Measurements from ENCODE around the gene TMC8. TPM values are rescaled to one million over a fixed set of nuclear protein-coding genes. Genes with fewer than 3 reads are reported as not detected.

TMC8 gene
- total RNA-seq, 1 experiment from 2014 or later = 4.6 TPM

GRCh38 chr17:78124081-78124835, 6.3 kb upstream of the TMC8 start:
- Histone ChIP-seq H2AFZ (ENCODE audit: low read length) (no peak overlapping the region), H3K4me2 (ENCODE audit: low read length) (no peak overlapping the region), H3K4me3 (ENCODE audit: low read length) (no peak overlapping the region), H4K20me1 (ENCODE audit: low read length) (no peaks in the 10 kb centered on the region), H3K27me3 (ENCODE audit: low read length) (no peaks in the 10 kb centered on the region), H3K27ac (ENCODE audit: low read length) (no peak overlapping the region), H3K9me2 (replicated peaks; ENCODE audit: low read length) (no peaks in the 10 kb centered on the region), H3F3A (ENCODE audit: low read length, unreplicated experiment) (no peaks in the 10 kb centered on the region), H3K79me2 (ENCODE audit: low read length) (peaks cover 23% of the 10 kb centered on the region), H3K9me3 (ENCODE audit: low read length) (no peaks in the 10 kb centered on the region), H3K9ac (ENCODE audit: low read length) (no peak overlapping the region), H3K4me1 (ENCODE audit: insufficient read depth, low read length) (peaks cover 15% of the 10 kb centered on the region), H3K36me3 (ENCODE audit: low read depth, low read length) (peaks cover 18% of the 10 kb centered on the region; the same call in 1 of the 2 replicates)
- BruUV-seq (replicated peaks) = no TSS peak
- TF ChIP-seq EZH2 (IDR thresholded peaks at IDR 0.05; ENCODE audit: low read length, unreplicated experiment) = no peak
- DNase-seq (no peak), ATAC-seq (no peak)
- CTCF ChIA-PET = no interaction called here
- intact Hi-C loops (cut with micrococcal nuclease) = no loop called here
- POLR2A ChIA-PET (ENCODE audit: unreplicated experiment) = no interaction called here

GRCh38 chr17:78124836-78125137, 5.8 kb upstream of the TMC8 start:
- ATAC-seq = no peak
- intact Hi-C loops (cut with micrococcal nuclease) = no loop called here
- no peaks in the 10 kb centered on the region for H3K9me3 ChIP-seq (ENCODE audit: low read length)
- BruUV-seq (replicated peaks) = no TSS peak
- ChIA-PET POLR2A (ENCODE audit: unreplicated experiment) (no interaction called here), CTCF (no interaction called here)
- H3K27me3 ChIP-seq (ENCODE audit: low read length) = no peaks in the 10 kb centered on the region
- H3K9me2 ChIP-seq (replicated peaks; ENCODE audit: low read length) = no peaks in the 10 kb centered on the region
- H3K9ac ChIP-seq (ENCODE audit: low read length) = no peak overlapping the region
- H3K4me2 ChIP-seq (ENCODE audit: low read length) = no peak overlapping the region
- no peaks in the 10 kb centered on the region for H3F3A ChIP-seq (ENCODE audit: low read length, unreplicated experiment)
- H2AFZ ChIP-seq (ENCODE audit: low read length) = no peak overlapping the region
- peaks cover 23% of the 10 kb centered on the region for H3K79me2 ChIP-seq (ENCODE audit: low read length)
- TF ChIP-seq EZH2 (IDR thresholded peaks at IDR 0.05; ENCODE audit: low read length, unreplicated experiment) (no peak), CTCF (conservative IDR thresholded peaks at IDR 0.05; ENCODE audit: low read depth, low read length) (no peak), EZH2phosphoT487 (IDR thresholded peaks at IDR 0.05; ENCODE audit: borderline replicate concordance, low read length) (no peak)
- H3K4me1 ChIP-seq (ENCODE audit: insufficient read depth, low read length) = peaks cover 18% of the 10 kb centered on the region
- no peak overlapping the region for H3K4me3 ChIP-seq (ENCODE audit: low read length)
- no peak for DNase-seq
- H3K27ac ChIP-seq (ENCODE audit: low read length) = no peak overlapping the region
- H3K36me3 ChIP-seq (ENCODE audit: low read depth, low read length) = peaks cover 18% of the 10 kb centered on the region; the same call in 1 of the 2 replicates
- no peaks in the 10 kb centered on the region for H4K20me1 ChIP-seq (ENCODE audit: low read length)

- Histone ChIP-seq H3K9ac (ENCODE audit: low read length) (no peak overlapping the region), H3K79me2 (ENCODE audit: low read length) (peaks cover 23% of the 10 kb centered on the region), H3K9me3 (ENCODE audit: low read length) (no peaks in the 10 kb centered on the region), H4K20me1 (ENCODE audit: low read length) (no peaks in the 10 kb centered on the region), H3K27me3 (ENCODE audit: low read length) (no peaks in the 10 kb centered on the region), H3K4me1 (ENCODE audit: insufficient read depth, low read length) (peaks cover 18% of the 10 kb centered on the region), H3K9me2 (replicated peaks; ENCODE audit: low read length) (no peaks in the 10 kb centered on the region), H3K4me2 (ENCODE audit: low read length) (no peak overlapping the region), H3K27ac (ENCODE audit: low read length) (no peak overlapping the region), H3K36me3 (ENCODE audit: low read depth, low read length) (peaks cover 18% of the 10 kb centered on the region; the same call in 1 of the 2 replicates), H2AFZ (ENCODE audit: low read length) (no peak overlapping the region), H3F3A (ENCODE audit: low read length, unreplicated experiment) (no peaks in the 10 kb centered on the region), H3K4me3 (ENCODE audit: low read length) (no peak overlapping the region)
- POLR2A ChIA-PET (ENCODE audit: unreplicated experiment) = no interaction called here
- ATAC-seq (no peak), DNase-seq (no peak)
- TF ChIP-seq EZH2 (IDR thresholded peaks at IDR 0.05; ENCODE audit: low read length, unreplicated experiment) (no peak), EZH2phosphoT487 (IDR thresholded peaks at IDR 0.05; ENCODE audit: borderline replicate concordance, low read length) (no peak)
- intact Hi-C loops (cut with micrococcal nuclease) = no loop called here
- CTCF ChIA-PET = no interaction called here
- BruUV-seq (replicated peaks) = no TSS peak
These were observed 5.2 kb upstream of the TMC8 start for GRCh38 chr17:78125138-78125913.

Measured in PC-3 (cell line).